NCI-H82 treated with DMSO at 0.1 percent for 48 hours (cell line): Measurements from ENCODE around the gene C4B.
"Not testable (repeated sequence)": the region's sequence is repeated elsewhere in the genome, so short reads cannot be mapped to it uniquely, and the experiment has no call there.

Experiments
- DNase-seq: peaks from one replicate; lab custom pipeline; 2025; ENCODE audit not compliant: unreplicated experiment; lab: John Stamatoyannopoulos, UW

C4B gene

GRCh38 chr6:32050562-32050961 is 36.0 kb downstream of the C4B start:
- DNase-seq, result no peak

GRCh38 chr6:32052626-32053025 is 38.0 kb downstream of the C4B start:
- DNase-seq, result not testable (repeated sequence)

GRCh38 chr6:32053314-32053713 is 38.7 kb downstream of the C4B start:
- DNase-seq, result not testable (repeated sequence)

GRCh38 chr6:32055756-32056155 is 41.2 kb downstream of the C4B start:
- DNase-seq, result not testable (repeated sequence)

GRCh38 chr6:32056254-32056653 is 41.7 kb downstream of the C4B start:
- no peak for DNase-seq

- no peak for DNase-seq
Measured at GRCh38 chr6:32057966-32058365, 43.4 kb downstream of the C4B start.

- DNase-seq, result no peak
Measured at GRCh38 chr6:32058511-32058963, 43.9 kb downstream of the C4B start.

- no peak for DNase-seq
Measured at GRCh38 chr6:32060966-32061655, 46.5 kb downstream of the C4B start.

GRCh38 chr6:32064706-32065105 is 50.1 kb downstream of the C4B start:
- DNase-seq, result no peak

GRCh38 chr6:32067521-32067920 is 52.9 kb downstream of the C4B start:
- DNase-seq, result not testable (repeated sequence)

GRCh38 chr6:32068315-32068714 is 53.7 kb downstream of the C4B start:
- DNase-seq, result not testable (repeated sequence)

GRCh38 chr6:32068867-32069266 is 54.3 kb downstream of the C4B start:
- DNase-seq, result no peak

GRCh38 chr6:32069460-32069859 is 54.9 kb downstream of the C4B start:
- no peak for DNase-seq

GRCh38 chr6:32069878-32070515 is 55.4 kb downstream of the C4B start:
- DNase-seq, result no peak

- DNase-seq, result no peak
Measured at GRCh38 chr6:32070814-32071543, 56.4 kb downstream of the C4B start.

- DNase-seq, result no peak
Measured at GRCh38 chr6:32073101-32073500, 58.5 kb downstream of the C4B start.

GRCh38 chr6:32073613-32074012 is 59.0 kb downstream of the C4B start:
- DNase-seq, result no peak

GRCh38 chr6:32074996-32075532 is 60.5 kb downstream of the C4B start:
- DNase-seq, result no peak

GRCh38 chr6:32075781-32076180 is 61.2 kb downstream of the C4B start:
- DNase-seq, result no peak

- no peak for DNase-seq
Measured at GRCh38 chr6:32076321-32076809, 61.8 kb downstream of the C4B start.

- no peak for DNase-seq
Measured at GRCh38 chr6:32079566-32080290, 65.1 kb downstream of the C4B start.
